HepG2 (cell line): ENCODE measurements around the gene MEF2B. TPM values are rescaled to one million over a fixed set of nuclear protein-coding genes. Genes with fewer than 3 reads are reported as not detected.

Experiments
- ATAC-seq: fragments of 200-7000 bp; cut with Tn5 transposase; 3 replicates; pipeline ENCODE4 v1.9.1; 2020; ENCODE audit warnings: mild to moderate bottlenecking, moderate library complexity
- BruUV-seq: library from RNA; stranded (reverse); fragments of 400-500 nt; replicated peaks from 2 replicates; lab custom pipeline; 2021; lab: Mats Ljungman, UMichigan
- CTCF ChIA-PET: fragments of 300-600 bp; formaldehyde crosslinking; extraction: SDS; loops from one replicate; lab custom pipeline; 2021; ENCODE audit warnings: low total read pairs, inconsistent platforms, low intra/inter-chr PET ratio; lab: Yijun Ruan, JAX
- POLR2A ChIA-PET: fragments of 350-600 bp; sonication (Branson Sonifier 250); formaldehyde crosslinking; loops from one replicate; lab custom pipeline; 2020; ENCODE audit warnings: antibody characterized with exemption, inconsistent platforms; lab: Yijun Ruan, JAX
- DNase-seq: peaks from one replicate; pipeline ENCODE4 v3.0.0-alpha.2; 2015; ENCODE audit warnings: low spot score
- FAIRE-seq: peaks from 3 replicates; lab custom pipeline; 2011; peaks lifted over from hg19 to GRCh38; lab: Jason Lieb, UNC
- H2AFZ ChIP-seq: one replicate; pipeline ENCODE4 v1.6.1; 2011; ENCODE audit warnings: low read length, inconsistent platforms
- H3K27ac ChIP-seq: fragments of 300-600 bp; 3 replicates; pipeline ENCODE4 v1.8.0; 2011; ENCODE audit warnings: mixed run types, mild to moderate bottlenecking, mixed read lengths, low read length, inconsistent platforms; ENCODE audit not compliant: insufficient read depth; ENCODE audit errors: extremely low read length
- H3K27me3 ChIP-seq, 2 experiments: fragments of 200-600 bp in 1 of 2; 2 replicates in 1 of 2; 3 replicates in 1 of 2; pipeline versions ENCODE4 v1.6.0 to v1.8.0; 2011; ENCODE audit warnings: low read length in 2 of 2, mild to moderate bottlenecking in 2 of 2, moderate library complexity in 2 of 2, inconsistent platforms in 1 of 2; ENCODE audit not compliant: insufficient read depth in 2 of 2, control insufficient read depth in 1 of 2
- H3K36me3 ChIP-seq, 2 experiments: fragments of 200-600 bp in 1 of 2; replicated peaks in 1 of 2; 2 replicates in 1 of 2; 3 replicates in 1 of 2; pipeline versions ENCODE4 v1.5.1 to v1.8.0; 2011; ENCODE audit warnings: low read length in 2 of 2, inconsistent platforms in 1 of 2; ENCODE audit not compliant: insufficient read depth in 2 of 2, control insufficient read depth in 1 of 2
- H3K4me1 ChIP-seq: 2 replicates; pipeline ENCODE4 v1.5.1; 2012; ENCODE audit warnings: low read length, inconsistent platforms; ENCODE audit not compliant: insufficient read depth
- H3K4me2 ChIP-seq: 2 replicates; pipeline ENCODE4 v1.6.0; 2011; ENCODE audit warnings: low read depth, low read length, inconsistent platforms
- H3K4me3 ChIP-seq, 3 experiments: fragments of 200-600 bp in 1 of 3; sonication (generic), shearing (Covaris generic) in 1 of 3; replicated peaks in 1 of 3; 2 replicates each; pipeline ENCODE4 v1.5.1; 2011 to 2016; ENCODE audit warnings: low read length in 3 of 3, inconsistent platforms in 2 of 3, low read depth in 2 of 3, mild to moderate bottlenecking in 2 of 3, control low read depth in 1 of 3, mixed read lengths in 1 of 3; ENCODE audit not compliant: insufficient read depth in 1 of 3
- H3K79me2 ChIP-seq: one replicate; pipeline ENCODE4 v1.6.1; 2011; ENCODE audit warnings: low read length, inconsistent platforms; ENCODE audit not compliant: insufficient read depth
- H3K9ac ChIP-seq: 2 replicates; pipeline ENCODE4 v1.6.0; 2011; ENCODE audit warnings: mild to moderate bottlenecking, low read depth, low read length, inconsistent platforms; ENCODE audit not compliant: insufficient read depth
- H3K9me3 ChIP-seq: 2 replicates; pipeline ENCODE4 v1.5.1; 2012; ENCODE audit warnings: mild to moderate bottlenecking, low read length
- H4K20me1 ChIP-seq: 2 replicates; pipeline ENCODE4 v1.6.0; 2011; ENCODE audit warnings: inconsistent platforms, mild to moderate bottlenecking, low read length, moderate library complexity; ENCODE audit not compliant: insufficient read depth
- ARNT ChIP-seq: fragments of 450-650 bp; IDR thresholded peaks from 2 replicates; pipeline ENCODE4 v1.6.1; 2017
- ARNT2 ChIP-seq: sonication (generic); formaldehyde crosslinking; IDR thresholded peaks from 2 replicates; pipeline ENCODE4 v1.8.0; 2022; ENCODE audit warnings: mild to moderate bottlenecking, low read depth, missing genetic modification reagents, moderate library complexity
- ATAD3A ChIP-seq: sonication (generic); formaldehyde crosslinking; IDR thresholded peaks from 2 replicates; pipeline ENCODE4 v1.4.0; 2020; ENCODE audit warnings: missing genetic modification reagents
- EED ChIP-seq: sonication (generic); formaldehyde crosslinking; IDR thresholded peaks from 2 replicates; pipeline ENCODE4 v1.5.0; 2020; ENCODE audit warnings: mild to moderate bottlenecking, missing genetic modification reagents
- HNF4A ChIP-seq: sonication (generic); formaldehyde crosslinking; IDR thresholded peaks from 2 replicates; pipeline ENCODE4 v1.4.0; 2020; ENCODE audit warnings: missing genetic modification reagents
- KAT8 ChIP-seq: IDR thresholded peaks from 2 replicates; pipeline ENCODE4 v1.6.1; 2016; ENCODE audit warnings: missing genetic modification reagents, missing compliant biosample characterization
- KLF12 ChIP-seq: sonication (generic); formaldehyde crosslinking; IDR thresholded peaks from 2 replicates; pipeline ENCODE4 v1.4.0; 2020; ENCODE audit warnings: missing genetic modification reagents, borderline replicate concordance
- NFYC ChIP-seq: IDR thresholded peaks from 2 replicates; pipeline ENCODE4 v1.6.1; 2016; ENCODE audit warnings: missing genetic modification reagents, missing compliant biosample characterization
- NR2C2 ChIP-seq: sonication (generic); formaldehyde crosslinking; IDR thresholded peaks from 2 replicates; pipeline ENCODE4 v1.4.0; 2020; ENCODE audit warnings: missing genetic modification reagents, mild to moderate bottlenecking, moderate library complexity, borderline replicate concordance
- NRL ChIP-seq: sonication (generic); formaldehyde crosslinking; IDR thresholded peaks from 2 replicates; pipeline ENCODE4 v1.5.0; 2020; ENCODE audit warnings: missing genetic modification reagents, mild to moderate bottlenecking, moderate library complexity, borderline replicate concordance
- SIX4 ChIP-seq: sonication (generic); formaldehyde crosslinking; IDR thresholded peaks from 2 replicates; pipeline ENCODE4 v1.4.0; 2020; ENCODE audit warnings: missing genetic modification reagents
- SP4 ChIP-seq: sonication (generic); formaldehyde crosslinking; IDR thresholded peaks from 2 replicates; pipeline ENCODE4 v1.8.1; 2023; ENCODE audit warnings: mild to moderate bottlenecking, missing genetic modification reagents
- TRIM24 ChIP-seq: sonication (generic); formaldehyde crosslinking; IDR thresholded peaks from 2 replicates; pipeline ENCODE4 v1.8.0; 2022; ENCODE audit warnings: mild to moderate bottlenecking, missing genetic modification reagents
- ZNF225 ChIP-seq: sonication (generic); formaldehyde crosslinking; IDR thresholded peaks from 2 replicates; pipeline ENCODE4 v1.4.0; 2020; ENCODE audit warnings: mild to moderate bottlenecking, missing genetic modification reagents
- ZNF496 ChIP-seq: sonication (generic); formaldehyde crosslinking; IDR thresholded peaks from 2 replicates; pipeline ENCODE4 v1.8.1; 2023; ENCODE audit warnings: mild to moderate bottlenecking, moderate library complexity, missing genetic modification reagents; ENCODE audit not compliant: insufficient replicate concordance
- ZNF713 ChIP-seq: sonication (generic); formaldehyde crosslinking; IDR thresholded peaks from 2 replicates; pipeline ENCODE4 v1.4.0; 2020; ENCODE audit warnings: mild to moderate bottlenecking, missing genetic modification reagents
- ZNF749 ChIP-seq: sonication (generic); formaldehyde crosslinking; IDR thresholded peaks from 2 replicates; pipeline ENCODE4 v1.8.0; 2022; ENCODE audit warnings: mild to moderate bottlenecking, missing genetic modification reagents, moderate library complexity, borderline replicate concordance
- ZSCAN21 ChIP-seq: sonication (generic); formaldehyde crosslinking; IDR thresholded peaks from 2 replicates; pipeline ENCODE4 v1.8.0; 2022; ENCODE audit warnings: mild to moderate bottlenecking, missing genetic modification reagents, moderate library complexity, borderline replicate concordance
- ZSCAN30 ChIP-seq: sonication (generic); formaldehyde crosslinking; IDR thresholded peaks from 2 replicates; pipeline ENCODE4 v1.5.0; 2020; ENCODE audit warnings: mild to moderate bottlenecking, missing genetic modification reagents
- WGBS: methylation state at CpG from one replicate; pipeline ENCODE4 v1.1.6; 2017; ENCODE audit warnings: low lambda C conversion rate; 5-methylcytosine and 5-hydroxymethylcytosine counted together
- in situ Hi-C: cut with HindIII; loops from 2 replicates; pipeline ENCODE4 v1.10.0; 2017; ENCODE audit warnings: low pct_unique_long_range_greater_than_20kb; ENCODE audit not compliant: extremely low pct_ligation_motif_present
- intact Hi-C: fragments of 100-400 bp; cut with micrococcal nuclease; formaldehyde crosslinking; loops from one replicate; pipeline ENCODE4 v1.10.0; 2022; ENCODE audit not compliant: unreplicated experiment
- polyA plus RNA-seq, 8 experiments: library from polyadenylated mRNA; depleted of rRNA in 3 of 8; stranded (reverse) in 7 of 8; unstranded in 1 of 8; fragments of >200 nt; fragmentation: Illumina TruSeq in 4 of 8; extraction: Trizol in 4 of 8; gene quantifications; 2 replicates each; pipeline versions ENCODE4 v1.2.1 to v1.2.3, GENCODE V29; 2011 to 2016; ENCODE audit warnings: low read depth in 4 of 8, missing spikeins in 1 of 8, mixed read lengths in 1 of 8; ENCODE audit not compliant: insufficient read depth in 1 of 8
- total RNA-seq, 5 experiments: library from RNA; depleted of rRNA; stranded (reverse); fragments of >200 nt; fragmentation: Illumina TruSeq; extraction: Trizol; gene quantifications; 2 replicates each; pipeline ENCODE4 v1.2.3, GENCODE V29; 2016; ENCODE audit warnings: low read depth in 1 of 5
- TF ChIP-seq, protein P1 (sequence below): sonication (generic); formaldehyde crosslinking; IDR thresholded peaks from 2 replicates; pipeline ENCODE4 v1.5.0; 2020; ENCODE audit warnings: missing genetic modification reagents, mild to moderate bottlenecking, borderline replicate concordance
- TF ChIP-seq, protein P2 (sequence below): sonication (generic); formaldehyde crosslinking; conservative IDR thresholded peaks from 2 replicates; pipeline ENCODE4 v1.8.0; 2022; ENCODE audit warnings: low read depth, missing genetic modification reagents

The MEF2B gene
- total and polyA plus RNA-seq, 2 of the 13 experiments (the other 11 are each of a cell fraction or from before 2014, with no cell fraction given): 1.2 to 1.7 TPM

DNA sequence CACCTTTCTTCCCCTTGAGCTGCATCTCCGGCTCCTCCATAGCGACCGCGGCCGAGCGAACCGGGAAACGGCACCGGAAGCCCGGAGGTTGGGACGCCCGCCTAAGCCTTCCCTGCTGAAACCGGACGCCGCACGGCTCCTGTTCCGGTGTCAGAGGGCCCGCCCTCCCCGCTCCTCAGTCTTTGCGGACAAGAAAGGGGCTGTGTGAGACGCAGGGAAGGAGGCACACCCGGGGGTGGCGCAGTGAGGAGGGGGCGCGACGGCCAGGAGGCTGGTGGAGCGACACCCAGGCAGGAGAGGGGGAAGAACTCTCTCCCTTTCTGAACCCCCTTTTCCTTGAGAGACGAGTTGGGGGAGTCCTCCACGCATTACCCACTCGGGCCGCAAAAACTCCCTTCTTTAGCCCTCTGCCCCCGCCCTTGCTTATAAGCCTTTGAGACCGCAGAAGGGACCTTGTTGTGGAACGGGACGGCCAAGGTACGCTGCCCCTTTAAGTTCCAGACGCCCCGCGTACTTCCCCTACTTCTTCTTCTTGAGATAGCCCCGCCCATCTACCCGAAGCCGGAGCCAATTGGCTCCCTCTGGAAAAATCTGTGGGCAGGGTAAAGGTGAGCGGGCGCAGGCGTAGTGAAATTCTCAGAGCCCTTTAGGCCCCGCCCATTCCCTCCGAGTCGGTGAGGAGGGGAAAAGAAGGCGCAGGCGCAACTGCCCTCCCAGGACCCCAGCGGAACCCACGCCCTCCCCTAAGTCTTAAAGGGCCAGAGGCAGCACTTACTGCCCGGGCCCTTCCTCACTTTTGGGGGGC, 22.2 kb upstream of the MEF2B start, which contains the start of the genes BORCS8 and RFXANK:
Gene BORCS8 (minus strand): TSS at position 75 of the 805 bp plus-strand sequence. CDS start 35 bp downstream, at position 40.
Gene RFXANK (plus strand): TSS at position 181 of the 805 bp plus-strand sequence. CDS start 1,689 bp downstream, outside the sequence.
- Histone ChIP-seq H3K36me3 (peaks cover 0 to 6% of the 10 kb centered on the region in 2 experiments; a peak in 4 of 5 replicates), H2AFZ (peak within 1 kb of the TSS; percentile 89), H3K4me3 (peak within 1 kb of the TSS; percentile 64 to 98 (median 76)), H3K9me3 (no peaks in the 10 kb centered on the region), H3K9ac (peak within 1 kb of the TSS; percentile 96), H3K27ac (peak within 1 kb of the TSS; percentile 91), H4K20me1 (no peaks in the 10 kb centered on the region), H3K27me3 (no peaks in the 10 kb centered on the region; a peak in 1 of 5 replicates), H3K79me2 (peaks cover 17% of the 10 kb centered on the region), H3K4me2 (peak within 1 kb of the TSS; percentile 89), H3K4me1 (peaks cover 28% of the 10 kb centered on the region)
- ChIA-PET POLR2A (interaction anchor here (0.7 to 2.7 kb wide), 8 partner anchors 10 to 129 kb away, joined by 3 to 43 read pairs (median 4); partner anchors contain the start of genes MEF2B, NR2C2AP and SLC25A42), CTCF (no interaction called here)
- ATAC-seq (peak; percentile 92), FAIRE-seq (peak; percentile 87), DNase-seq (peak; percentile 98)
- intact Hi-C loops (loop anchor here (2.0 kb wide), 1 partner anchor 129 kb away; the partner anchor contains the start of genes MAU2 and SUGP1), in situ Hi-C loops (no loop called here)
- no TSS peak for BruUV-seq
- WGBS: under 1% methylated on average over 20 of the region's 53 CpGs
- TF ChIP-seq ZSCAN21 (CRISPR knock-in tag) (peak; percentile 81; the same call in 1 of the 2 replicates), NRL (peak; percentile 85; the same call in 1 of the 2 replicates), KAT8 (CRISPR knock-in tag) (peak; percentile 96), TRIM24 (CRISPR knock-in tag) (no peak), NFYC (CRISPR knock-in tag) (peak; percentile 20; the same call in 1 of the 2 replicates), ATAD3A (CRISPR knock-in tag) (no peak), KLF12 (CRISPR knock-in tag) (no peak), SP4 (peak; percentile 86), ZNF749 (no peak; the same call in 1 of the 2 replicates), ZNF225 (CRISPR knock-in tag) (no peak; the same call in 1 of the 2 replicates), ZNF496 (CRISPR knock-in tag) (no peak), HNF4A (no peak), ZNF713 (no peak), ARNT (no peak), NR2C2 (CRISPR knock-in tag) (peak; percentile 87), ARNT2 (CRISPR knock-in tag) (peak; percentile 70), EED (peak; percentile 87), SIX4 (CRISPR knock-in tag) (peak; percentile 61; the same call in 1 of the 2 replicates), ZSCAN30 (CRISPR knock-in tag) (peak; percentile 30; the same call in 1 of the 2 replicates)
- TF ChIP-seq, protein P1, sequence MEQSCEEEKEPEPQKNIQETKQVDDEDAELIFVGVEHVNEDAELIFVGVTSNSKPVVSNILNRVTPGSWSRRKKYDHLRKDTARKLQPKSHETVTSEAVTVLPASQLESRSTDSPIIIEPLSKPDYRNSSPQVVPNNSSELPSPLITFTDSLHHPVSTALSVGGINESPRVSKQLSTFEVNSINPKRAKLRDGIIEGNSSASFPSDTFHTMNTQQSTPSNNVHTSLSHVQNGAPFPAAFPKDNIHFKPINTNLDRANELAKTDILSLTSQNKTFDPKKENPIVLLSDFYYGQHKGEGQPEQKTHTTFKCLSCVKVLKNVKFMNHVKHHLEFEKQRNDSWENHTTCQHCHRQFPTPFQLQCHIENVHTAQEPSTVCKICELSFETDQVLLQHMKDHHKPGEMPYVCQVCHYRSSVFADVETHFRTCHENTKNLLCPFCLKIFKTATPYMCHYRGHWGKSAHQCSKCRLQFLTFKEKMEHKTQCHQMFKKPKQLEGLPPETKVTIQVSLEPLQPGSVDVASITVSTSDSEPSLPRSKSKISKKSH (CRISPR knock-in tag): peak; percentile 84
- TF ChIP-seq, protein P2, sequence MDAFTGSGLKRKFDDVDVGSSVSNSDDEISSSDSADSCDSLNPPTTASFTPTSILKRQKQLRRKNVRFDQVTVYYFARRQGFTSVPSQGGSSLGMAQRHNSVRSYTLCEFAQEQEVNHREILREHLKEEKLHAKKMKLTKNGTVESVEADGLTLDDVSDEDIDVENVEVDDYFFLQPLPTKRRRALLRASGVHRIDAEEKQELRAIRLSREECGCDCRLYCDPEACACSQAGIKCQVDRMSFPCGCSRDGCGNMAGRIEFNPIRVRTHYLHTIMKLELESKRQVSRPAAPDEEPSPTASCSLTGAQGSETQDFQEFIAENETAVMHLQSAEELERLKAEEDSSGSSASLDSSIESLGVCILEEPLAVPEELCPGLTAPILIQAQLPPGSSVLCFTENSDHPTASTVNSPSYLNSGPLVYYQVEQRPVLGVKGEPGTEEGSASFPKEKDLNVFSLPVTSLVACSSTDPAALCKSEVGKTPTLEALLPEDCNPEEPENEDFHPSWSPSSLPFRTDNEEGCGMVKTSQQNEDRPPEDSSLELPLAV (CRISPR knock-in tag): no peak
